Peyer's patch (tissue), 4 donors: ENCODE data around the gene MYT1.

Experiments used
- POLR2A ChIP-seq, 2 donors: fragments of 450-650 bp; IDR thresholded peaks; one replicate each; pipeline ENCODE4 v1.5.1; 2017; ENCODE audit warnings: antibody characterized with exemption in 2 of 2, mild to moderate bottlenecking in 2 of 2, moderate library complexity in 2 of 2
- TF ChIP-seq, protein P1 (sequence below), 6 experiments: fragments of 450-650 bp in 4 of 6; fragments of 200-600 bp in 2 of 6; sonication (generic) in 1 of 6; IDR thresholded peaks; one replicate each; pipeline ENCODE4 v1.5.1; 2017 to 2019; ENCODE audit warnings: antibody characterized with exemption in 6 of 6, mild to moderate bottlenecking in 3 of 6, moderate library complexity in 1 of 6

DNA sequence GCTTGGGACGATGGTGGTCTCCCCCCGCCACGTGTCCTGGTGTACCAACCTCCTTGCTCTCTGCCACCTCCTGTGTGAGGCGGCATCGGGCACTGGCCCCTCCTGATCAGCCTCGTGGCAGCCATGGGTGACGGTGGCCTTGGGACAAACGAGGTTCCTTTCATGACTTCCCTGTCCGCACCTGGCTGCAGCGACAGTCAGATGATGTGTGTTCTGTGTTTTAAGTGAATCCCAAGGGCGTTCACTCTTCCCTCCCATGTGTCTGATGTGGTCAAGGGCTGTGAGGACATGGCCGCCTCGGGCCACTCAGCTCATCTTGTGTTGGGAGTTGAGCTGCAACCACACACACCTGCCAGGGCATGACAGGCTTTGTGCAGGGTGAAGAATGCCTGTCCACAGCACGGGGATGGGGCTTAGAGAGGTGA lies 60.9 kb downstream of the MYT1 start:
- TF ChIP-seq, protein P1, sequence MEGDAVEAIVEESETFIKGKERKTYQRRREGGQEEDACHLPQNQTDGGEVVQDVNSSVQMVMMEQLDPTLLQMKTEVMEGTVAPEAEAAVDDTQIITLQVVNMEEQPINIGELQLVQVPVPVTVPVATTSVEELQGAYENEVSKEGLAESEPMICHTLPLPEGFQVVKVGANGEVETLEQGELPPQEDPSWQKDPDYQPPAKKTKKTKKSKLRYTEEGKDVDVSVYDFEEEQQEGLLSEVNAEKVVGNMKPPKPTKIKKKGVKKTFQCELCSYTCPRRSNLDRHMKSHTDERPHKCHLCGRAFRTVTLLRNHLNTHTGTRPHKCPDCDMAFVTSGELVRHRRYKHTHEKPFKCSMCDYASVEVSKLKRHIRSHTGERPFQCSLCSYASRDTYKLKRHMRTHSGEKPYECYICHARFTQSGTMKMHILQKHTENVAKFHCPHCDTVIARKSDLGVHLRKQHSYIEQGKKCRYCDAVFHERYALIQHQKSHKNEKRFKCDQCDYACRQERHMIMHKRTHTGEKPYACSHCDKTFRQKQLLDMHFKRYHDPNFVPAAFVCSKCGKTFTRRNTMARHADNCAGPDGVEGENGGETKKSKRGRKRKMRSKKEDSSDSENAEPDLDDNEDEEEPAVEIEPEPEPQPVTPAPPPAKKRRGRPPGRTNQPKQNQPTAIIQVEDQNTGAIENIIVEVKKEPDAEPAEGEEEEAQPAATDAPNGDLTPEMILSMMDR (IDR thresholded peaks at IDR 0.05): no peak
- no peak for TF ChIP-seq POLR2A (IDR thresholded peaks at IDR 0.05)
